ENCODE measurements around the gene POU6F2.

DNA sequence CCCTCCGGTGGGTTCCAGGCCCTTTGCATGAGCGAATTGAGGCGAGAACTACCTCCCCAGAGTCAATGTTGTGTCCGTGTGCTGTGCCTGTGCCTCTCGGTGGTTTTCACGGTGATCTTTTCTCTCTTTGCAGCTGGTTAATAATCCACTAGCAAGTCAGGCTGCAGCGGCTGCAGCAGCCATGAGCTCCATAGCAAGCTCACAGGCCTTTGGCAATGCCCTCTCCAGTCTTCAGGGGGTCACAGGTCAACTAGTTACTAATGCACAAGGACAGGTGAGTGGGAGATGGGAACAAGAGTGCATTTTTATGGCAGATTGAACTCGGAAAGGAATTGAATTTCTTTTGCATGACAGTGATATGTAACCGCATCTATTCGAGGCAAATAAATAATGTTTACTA, 428.8 kb downstream of the POU6F2 start:
- no peak for TF ChIP-seq SRF (IDR thresholded peaks at IDR 0.05; ENCODE audit: low read depth)
- TF ChIP-seq, protein P1, sequence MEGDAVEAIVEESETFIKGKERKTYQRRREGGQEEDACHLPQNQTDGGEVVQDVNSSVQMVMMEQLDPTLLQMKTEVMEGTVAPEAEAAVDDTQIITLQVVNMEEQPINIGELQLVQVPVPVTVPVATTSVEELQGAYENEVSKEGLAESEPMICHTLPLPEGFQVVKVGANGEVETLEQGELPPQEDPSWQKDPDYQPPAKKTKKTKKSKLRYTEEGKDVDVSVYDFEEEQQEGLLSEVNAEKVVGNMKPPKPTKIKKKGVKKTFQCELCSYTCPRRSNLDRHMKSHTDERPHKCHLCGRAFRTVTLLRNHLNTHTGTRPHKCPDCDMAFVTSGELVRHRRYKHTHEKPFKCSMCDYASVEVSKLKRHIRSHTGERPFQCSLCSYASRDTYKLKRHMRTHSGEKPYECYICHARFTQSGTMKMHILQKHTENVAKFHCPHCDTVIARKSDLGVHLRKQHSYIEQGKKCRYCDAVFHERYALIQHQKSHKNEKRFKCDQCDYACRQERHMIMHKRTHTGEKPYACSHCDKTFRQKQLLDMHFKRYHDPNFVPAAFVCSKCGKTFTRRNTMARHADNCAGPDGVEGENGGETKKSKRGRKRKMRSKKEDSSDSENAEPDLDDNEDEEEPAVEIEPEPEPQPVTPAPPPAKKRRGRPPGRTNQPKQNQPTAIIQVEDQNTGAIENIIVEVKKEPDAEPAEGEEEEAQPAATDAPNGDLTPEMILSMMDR (IDR thresholded peaks at IDR 0.05 in 2 of 3, conservative IDR thresholded peaks at IDR 0.05 in 1 of 3; ENCODE audit: borderline replicate concordance in 1 of 3, insufficient read depth in 1 of 3, low read depth in 2 of 3, low read length in 2 of 3): no peak
- no peak for TF ChIP-seq POLR2AphosphoS5 (IDR thresholded peaks at IDR 0.05; ENCODE audit: low read depth, low read length)
- no peak for TF ChIP-seq FOSL1 (IDR thresholded peaks at IDR 0.05; ENCODE audit: low read depth)
- TF ChIP-seq ELF1 (IDR thresholded peaks at IDR 0.05; ENCODE audit: borderline replicate concordance, low read depth): no peak
- no peak for TF ChIP-seq POLR2A (IDR thresholded peaks at IDR 0.05; ENCODE audit: borderline replicate concordance, extremely low read depth, insufficient read depth, insufficient read length)
- no peak for TF ChIP-seq SP1 (IDR thresholded peaks at IDR 0.05; ENCODE audit: low read depth)
